ENCODE data around the gene LETM1. TPM values are rescaled to one million over a fixed set of nuclear protein-coding genes. Genes with fewer than 3 reads are reported as not detected.
A peak's percentile ranks its signal among the peaks of the same experiment; 100 is the strongest.

Gene LETM1
- polyA plus RNA-seq, 1 donor (not counting 4 experiments of a cell fraction or from before 2014, with no cell fraction given) = 25.6 TPM

DNA sequence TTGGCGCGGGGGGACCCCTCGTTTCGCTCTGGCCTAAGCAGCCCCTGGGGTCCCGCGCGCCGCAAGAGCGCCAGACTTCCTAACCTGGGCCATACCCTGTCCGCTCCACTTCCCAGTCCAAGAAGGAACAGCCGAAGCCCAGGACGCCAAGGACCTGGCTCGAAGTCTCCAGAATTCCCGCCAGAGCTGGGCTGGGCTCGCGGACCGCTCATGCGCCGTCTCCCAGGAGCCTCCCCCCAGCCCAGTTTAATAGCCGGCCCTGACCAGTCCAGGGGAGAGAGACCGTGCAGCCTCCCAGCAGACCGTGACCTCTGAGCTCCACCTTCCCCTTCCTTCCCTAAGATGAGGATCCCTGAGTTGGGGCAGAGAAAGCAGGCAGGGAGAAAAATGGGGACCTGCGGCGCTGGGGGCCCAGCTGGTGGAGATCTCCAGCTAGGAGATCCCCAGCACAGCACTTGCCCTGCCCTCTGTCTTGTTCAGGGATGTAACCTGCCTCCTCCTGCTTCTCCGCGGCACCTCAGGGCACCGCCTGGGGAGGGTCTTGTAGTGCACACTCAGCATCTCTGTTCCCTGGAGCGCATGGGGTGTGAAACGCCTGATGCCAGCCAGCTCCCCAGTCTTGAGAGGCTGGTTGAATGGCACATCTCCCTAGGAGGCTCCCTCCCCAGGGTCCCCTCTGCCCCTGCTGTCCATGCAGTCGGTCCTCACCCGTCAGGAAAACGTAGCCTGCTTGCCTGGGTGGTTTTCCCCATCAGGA lies 1.2 kb upstream of the LETM1 start:
- peak overlapping the region; percentile 82 to 91 (median 85) for H3K4me3 ChIP-seq (ENCODE audit: control insufficient read depth in 2 of 3, extremely low read depth in 1 of 3, insufficient read depth in 2 of 3, low read depth in 1 of 3, low read length in 3 of 3)
- dilution Hi-C loops (cut with MboI; ENCODE audit: extremely low pct_ligation_motif_present, low sequenced_read_pairs) = no loop called here
- H3K36me3 ChIP-seq (ENCODE audit: control insufficient read depth in 2 of 2, extremely low read depth in 1 of 2, insufficient read depth in 2 of 2, low read length in 2 of 2) = peaks cover 0 to 4% of the 10 kb centered on the region in 2 experiments
- H3K27ac ChIP-seq (ENCODE audit: control insufficient read depth, insufficient read depth, low read length) = peak overlapping the region; percentile 61
- peaks cover 9% of the 10 kb centered on the region for H3K9me1 ChIP-seq (ENCODE audit: control insufficient read depth, extremely low read depth, insufficient read depth, low read length)
- H3K4me2 ChIP-seq (ENCODE audit: control insufficient read depth, extremely low read depth, insufficient read depth, low read depth, low read length) = peak overlapping the region; percentile 91
- H3K9ac ChIP-seq (ENCODE audit: control insufficient read depth, extremely low read depth, insufficient read depth, low read length) = peak overlapping the region; percentile 94
- H3K4me1 ChIP-seq (ENCODE audit: control insufficient read depth, extremely low read depth, insufficient read depth, low read length) = peaks cover 30% of the 10 kb centered on the region
- H4K20me1 ChIP-seq (ENCODE audit: control insufficient read depth, extremely low read depth, insufficient read depth, low read length) = peaks cover 6% of the 10 kb centered on the region
- peaks cover 2% of the 10 kb centered on the region for H3K27me3 ChIP-seq (ENCODE audit: control insufficient read depth, extremely low read depth, insufficient read depth, low read length)
- no peaks in the 10 kb centered on the region for H3K9me3 ChIP-seq (ENCODE audit: control insufficient read depth, low read depth, low read length)
- TF ChIP-seq EZH2 (IDR thresholded peaks at IDR 0.05; ENCODE audit: low read length) = no peak
- TF ChIP-seq, protein P1, sequence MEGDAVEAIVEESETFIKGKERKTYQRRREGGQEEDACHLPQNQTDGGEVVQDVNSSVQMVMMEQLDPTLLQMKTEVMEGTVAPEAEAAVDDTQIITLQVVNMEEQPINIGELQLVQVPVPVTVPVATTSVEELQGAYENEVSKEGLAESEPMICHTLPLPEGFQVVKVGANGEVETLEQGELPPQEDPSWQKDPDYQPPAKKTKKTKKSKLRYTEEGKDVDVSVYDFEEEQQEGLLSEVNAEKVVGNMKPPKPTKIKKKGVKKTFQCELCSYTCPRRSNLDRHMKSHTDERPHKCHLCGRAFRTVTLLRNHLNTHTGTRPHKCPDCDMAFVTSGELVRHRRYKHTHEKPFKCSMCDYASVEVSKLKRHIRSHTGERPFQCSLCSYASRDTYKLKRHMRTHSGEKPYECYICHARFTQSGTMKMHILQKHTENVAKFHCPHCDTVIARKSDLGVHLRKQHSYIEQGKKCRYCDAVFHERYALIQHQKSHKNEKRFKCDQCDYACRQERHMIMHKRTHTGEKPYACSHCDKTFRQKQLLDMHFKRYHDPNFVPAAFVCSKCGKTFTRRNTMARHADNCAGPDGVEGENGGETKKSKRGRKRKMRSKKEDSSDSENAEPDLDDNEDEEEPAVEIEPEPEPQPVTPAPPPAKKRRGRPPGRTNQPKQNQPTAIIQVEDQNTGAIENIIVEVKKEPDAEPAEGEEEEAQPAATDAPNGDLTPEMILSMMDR (optimal IDR thresholded peaks at IDR 0.05 in 1 of 3, IDR thresholded peaks at IDR 0.05 in 1 of 3, conservative IDR thresholded peaks at IDR 0.05 in 1 of 3; ENCODE audit: extremely low read depth in 1 of 3, insufficient read depth in 2 of 3, low read length in 3 of 3) = no peak
- FAIRE-seq (no peak), DNase-seq (ENCODE audit: low read depth, low spot score) (no peak)
- H3K79me2 ChIP-seq (ENCODE audit: control insufficient read depth, insufficient read depth, low read length) = peaks cover 54% of the 10 kb centered on the region
- H2AFZ ChIP-seq (ENCODE audit: control insufficient read depth, low read length) = peak overlapping the region; percentile 86

GRCh38 chr4:1855333-1856070 lies 454 bp downstream of the LETM1 start:
- Histone ChIP-seq H3K79me2 (ENCODE audit: control insufficient read depth, insufficient read depth, low read length) (peaks cover 70% of the 10 kb centered on the region), H3K4me2 (ENCODE audit: control insufficient read depth, extremely low read depth, insufficient read depth, low read depth, low read length) (peak overlapping the region; percentile 96)
- TF ChIP-seq, protein P1 (optimal IDR thresholded peaks at IDR 0.05 in 1 of 3, IDR thresholded peaks at IDR 0.05 in 1 of 3, conservative IDR thresholded peaks at IDR 0.05 in 1 of 3; ENCODE audit: extremely low read depth in 1 of 3, insufficient read depth in 2 of 3, low read length in 3 of 3) = no peak
- no peak for TF ChIP-seq EZH2 (IDR thresholded peaks at IDR 0.05; ENCODE audit: low read length)

More at GRCh38 chr4:1855333-1856070, 454 bp downstream of the LETM1 start:
- peak overlapping the region; percentile 68 for H2AFZ ChIP-seq (ENCODE audit: control insufficient read depth, low read length)
- no peak for DNase-seq (ENCODE audit: low read depth, low spot score)
- H3K4me3 ChIP-seq (ENCODE audit: control insufficient read depth in 2 of 3, extremely low read depth in 1 of 3, insufficient read depth in 2 of 3, low read depth in 1 of 3, low read length in 3 of 3) = peak overlapping the region; percentile 82 to 98 (median 91)
- H3K9me3 ChIP-seq (ENCODE audit: control insufficient read depth, low read depth, low read length) = no peaks in the 10 kb centered on the region
- peak overlapping the region; percentile 76 for H3K27ac ChIP-seq (ENCODE audit: control insufficient read depth, insufficient read depth, low read length)
- no peaks in the 10 kb centered on the region for H3K27me3 ChIP-seq (ENCODE audit: control insufficient read depth, extremely low read depth, insufficient read depth, low read length)
- H3K9ac ChIP-seq (ENCODE audit: control insufficient read depth, extremely low read depth, insufficient read depth, low read length) = peak overlapping the region; percentile 94
- peaks cover 30% of the 10 kb centered on the region for H3K4me1 ChIP-seq (ENCODE audit: control insufficient read depth, extremely low read depth, insufficient read depth, low read length)
- no peak for FAIRE-seq
- peaks cover 11% of the 10 kb centered on the region for H3K9me1 ChIP-seq (ENCODE audit: control insufficient read depth, extremely low read depth, insufficient read depth, low read length)
- peaks cover 6% of the 10 kb centered on the region for H4K20me1 ChIP-seq (ENCODE audit: control insufficient read depth, extremely low read depth, insufficient read depth, low read length)
- H3K36me3 ChIP-seq (ENCODE audit: control insufficient read depth in 2 of 2, extremely low read depth in 1 of 2, insufficient read depth in 2 of 2, low read length in 2 of 2) = peaks cover 0 to 7% of the 10 kb centered on the region in 2 experiments
- dilution Hi-C loops (cut with MboI; ENCODE audit: extremely low pct_ligation_motif_present, low sequenced_read_pairs) = no loop called here

Measured in keratinocyte (primary cell).